SU-DHL-6 (cell line): Measurements from ENCODE around the gene RHOG.

ENCODE experiments used
- H2AFZ ChIP-seq: fragments of 200-600 bp; sonication (generic); 2 replicates; pipeline ENCODE4 v1.6.1; 2014; ENCODE audit warnings: low read depth, mild to moderate bottlenecking, moderate library complexity, mixed read lengths, antibody characterized with exemption, low read length; ENCODE audit not compliant: severe bottlenecking
- H3F3A ChIP-seq: fragments of 200-600 bp; shearing (Covaris generic); 2 replicates; pipeline ENCODE4 v1.6.0; 2016; ENCODE audit warnings: antibody characterized with exemption, mild to moderate bottlenecking; ENCODE audit not compliant: insufficient read depth
- H3K27ac ChIP-seq: fragments of 200-600 bp; sonication (generic); 2 replicates; pipeline ENCODE4 v1.5.1; 2016; ENCODE audit warnings: low read depth, mild to moderate bottlenecking, low read length, moderate library complexity, mixed read lengths
- H3K27me3 ChIP-seq: fragments of 200-600 bp; sonication (generic), shearing (Covaris generic); 2 replicates; pipeline ENCODE4 v1.6.0; 2014; ENCODE audit warnings: mild to moderate bottlenecking, low read length
- H3K36me3 ChIP-seq: fragments of 200-600 bp; sonication (generic); 2 replicates; pipeline ENCODE4 v1.6.1; 2014; ENCODE audit warnings: mild to moderate bottlenecking, low read length, mixed read lengths
- H3K4me2 ChIP-seq: fragments of 300-600, 200-600 bp; shearing (Covaris generic), sonication (generic); 2 replicates; pipeline ENCODE4 v1.6.0; 2014; ENCODE audit warnings: low read length, low read depth, mild to moderate bottlenecking; ENCODE audit not compliant: poor library complexity, severe bottlenecking
- H3K4me3 ChIP-seq: fragments of 200-600 bp; sonication (generic); 2 replicates; pipeline ENCODE4 v1.5.1; 2014; ENCODE audit warnings: antibody characterized with exemption, low read length, mild to moderate bottlenecking, mixed read lengths; ENCODE audit not compliant: insufficient read depth, poor library complexity, severe bottlenecking
- H3K79me2 ChIP-seq: fragments of 200-600 bp; sonication (generic); 2 replicates; pipeline ENCODE4 v1.6.1; 2014; ENCODE audit warnings: mild to moderate bottlenecking, low read length, moderate library complexity; ENCODE audit not compliant: insufficient read depth
- H3K9ac ChIP-seq: fragments of 200-600 bp; sonication (generic); 2 replicates; pipeline ENCODE4 v1.7.0; 2014; ENCODE audit warnings: mild to moderate bottlenecking, low read length
- H3K9me2 ChIP-seq: fragments of 200-600 bp; sonication (generic); replicated peaks from 2 replicates; pipeline ENCODE4 v1.6.1; 2014; ENCODE audit warnings: low read length; ENCODE audit not compliant: insufficient read depth
- H3K9me3 ChIP-seq: fragments of 200-600 bp; sonication (generic); 2 replicates; pipeline ENCODE4 v1.6.1; 2014; ENCODE audit warnings: low read length, mixed read lengths; ENCODE audit not compliant: insufficient read depth
- H4K20me1 ChIP-seq: fragments of 200-600 bp; sonication (generic); 2 replicates; pipeline ENCODE4 v1.6.1; 2014; ENCODE audit warnings: low read depth, mild to moderate bottlenecking, antibody characterized with exemption, low read length, moderate library complexity, mixed read lengths
- EZH2phosphoT487 ChIP-seq: fragments of 200-600 bp; sonication (generic), shearing (Covaris generic); conservative IDR thresholded peaks from 2 replicates; pipeline ENCODE4 v1.6.1; 2018; ENCODE audit warnings: mild to moderate bottlenecking, antibody characterized with exemption, low read length, moderate library complexity, mixed read lengths
- TF ChIP-seq, protein P1 (sequence below): fragments of 200-600 bp; sonication (generic); IDR thresholded peaks from one replicate; pipeline ENCODE4 v1.5.1; 2017; ENCODE audit warnings: antibody characterized with exemption, mild to moderate bottlenecking, low read length, moderate library complexity; ENCODE audit not compliant: insufficient read depth, poor library complexity, severe bottlenecking

RHOG gene

DNA sequence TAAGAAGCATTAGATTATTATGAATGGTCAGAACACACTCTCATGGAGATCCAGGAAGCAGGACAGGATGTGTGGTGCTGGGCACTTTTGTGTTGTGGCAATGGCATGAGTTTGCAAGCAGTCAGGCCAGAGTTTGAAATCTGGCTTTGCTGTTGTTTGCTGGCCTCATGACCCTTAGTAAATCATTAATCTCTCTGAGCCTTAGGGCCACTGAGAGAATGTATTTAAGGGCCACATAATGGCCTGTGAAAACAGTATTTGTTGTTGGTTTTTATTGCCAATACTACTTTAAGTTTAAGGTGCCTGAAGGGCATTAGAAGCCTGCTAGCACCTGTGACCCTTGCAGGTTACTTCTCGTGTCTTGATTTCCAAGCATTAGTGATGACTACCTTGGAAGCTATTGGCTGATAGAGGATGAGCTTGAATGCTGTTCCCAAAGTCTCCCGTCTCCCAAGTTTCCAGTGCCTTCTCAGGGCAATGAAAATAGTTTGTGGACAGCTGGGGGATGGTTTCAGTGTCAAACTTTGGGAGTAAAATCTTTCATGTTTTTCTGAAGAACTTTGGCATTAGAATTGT, 39.3 kb upstream of the RHOG start:
- Histone ChIP-seq H2AFZ (no peak overlapping the region), H3F3A (no peaks in the 10 kb centered on the region), H3K27me3 (no peaks in the 10 kb centered on the region), H4K20me1 (peaks cover 2% of the 10 kb centered on the region; the same call in 1 of the 2 replicates), H3K27ac (no peak overlapping the region), H3K36me3 (no peaks in the 10 kb centered on the region), H3K9ac (no peak overlapping the region), H3K4me2 (no peak overlapping the region), H3K9me2 (no peaks in the 10 kb centered on the region), H3K4me3 (no peak overlapping the region), H3K9me3 (no peaks in the 10 kb centered on the region), H3K79me2 (peaks cover 14% of the 10 kb centered on the region)
- no peak for TF ChIP-seq EZH2phosphoT487
- TF ChIP-seq, protein P1, sequence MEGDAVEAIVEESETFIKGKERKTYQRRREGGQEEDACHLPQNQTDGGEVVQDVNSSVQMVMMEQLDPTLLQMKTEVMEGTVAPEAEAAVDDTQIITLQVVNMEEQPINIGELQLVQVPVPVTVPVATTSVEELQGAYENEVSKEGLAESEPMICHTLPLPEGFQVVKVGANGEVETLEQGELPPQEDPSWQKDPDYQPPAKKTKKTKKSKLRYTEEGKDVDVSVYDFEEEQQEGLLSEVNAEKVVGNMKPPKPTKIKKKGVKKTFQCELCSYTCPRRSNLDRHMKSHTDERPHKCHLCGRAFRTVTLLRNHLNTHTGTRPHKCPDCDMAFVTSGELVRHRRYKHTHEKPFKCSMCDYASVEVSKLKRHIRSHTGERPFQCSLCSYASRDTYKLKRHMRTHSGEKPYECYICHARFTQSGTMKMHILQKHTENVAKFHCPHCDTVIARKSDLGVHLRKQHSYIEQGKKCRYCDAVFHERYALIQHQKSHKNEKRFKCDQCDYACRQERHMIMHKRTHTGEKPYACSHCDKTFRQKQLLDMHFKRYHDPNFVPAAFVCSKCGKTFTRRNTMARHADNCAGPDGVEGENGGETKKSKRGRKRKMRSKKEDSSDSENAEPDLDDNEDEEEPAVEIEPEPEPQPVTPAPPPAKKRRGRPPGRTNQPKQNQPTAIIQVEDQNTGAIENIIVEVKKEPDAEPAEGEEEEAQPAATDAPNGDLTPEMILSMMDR, result no peak

DNA sequence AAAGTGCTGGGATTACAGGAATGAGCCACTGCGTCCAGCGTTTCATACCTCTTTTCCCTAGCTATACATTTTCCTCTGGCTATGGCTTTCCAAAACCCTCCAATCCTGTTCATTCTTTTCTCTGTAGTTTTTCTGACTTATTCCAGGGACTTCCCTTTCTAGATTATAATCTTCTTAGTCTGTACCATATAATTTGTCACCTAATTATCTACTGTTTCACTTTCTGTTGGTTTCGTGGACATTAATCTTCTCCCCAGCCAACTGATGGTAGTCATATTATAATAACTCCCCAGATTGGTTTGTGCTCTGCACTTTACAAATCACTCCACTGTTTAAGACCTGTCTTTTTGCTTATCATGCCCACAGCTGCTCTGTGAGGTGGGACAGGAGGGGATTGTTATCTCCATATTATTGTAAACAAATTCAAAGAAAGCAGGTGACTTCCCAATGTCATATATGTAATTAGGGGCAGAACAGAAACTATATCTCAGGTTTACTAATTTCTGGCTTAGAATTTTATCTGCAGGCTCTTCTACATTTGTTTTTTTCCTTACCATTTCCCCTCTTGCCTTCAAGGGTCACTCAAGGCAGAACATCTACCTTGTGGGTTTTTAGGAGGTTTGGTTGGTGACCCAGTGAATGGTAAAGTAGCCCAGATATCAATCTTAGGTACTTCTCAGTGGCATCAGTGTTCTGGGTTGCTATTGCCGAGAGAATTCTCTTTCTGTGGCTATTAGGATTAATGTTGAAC, 38.6 kb upstream of the RHOG start:
- no peak for TF ChIP-seq EZH2phosphoT487
- TF ChIP-seq, protein P1, result no peak
- no peaks in the 10 kb centered on the region for H3K9me2 ChIP-seq
- no peak overlapping the region for H2AFZ ChIP-seq
- H3K36me3 ChIP-seq, result no peaks in the 10 kb centered on the region
- H3F3A ChIP-seq, result no peaks in the 10 kb centered on the region
- no peak overlapping the region for H3K4me2 ChIP-seq
- H3K79me2 ChIP-seq, result peaks cover 11% of the 10 kb centered on the region
- H3K9ac ChIP-seq, result no peak overlapping the region
- no peaks in the 10 kb centered on the region for H3K9me3 ChIP-seq
- peaks cover 6% of the 10 kb centered on the region; the same call in 1 of the 2 replicates for H4K20me1 ChIP-seq
- H3K4me3 ChIP-seq, result no peak overlapping the region
- no peak overlapping the region for H3K27ac ChIP-seq
- H3K27me3 ChIP-seq, result no peaks in the 10 kb centered on the region

DNA sequence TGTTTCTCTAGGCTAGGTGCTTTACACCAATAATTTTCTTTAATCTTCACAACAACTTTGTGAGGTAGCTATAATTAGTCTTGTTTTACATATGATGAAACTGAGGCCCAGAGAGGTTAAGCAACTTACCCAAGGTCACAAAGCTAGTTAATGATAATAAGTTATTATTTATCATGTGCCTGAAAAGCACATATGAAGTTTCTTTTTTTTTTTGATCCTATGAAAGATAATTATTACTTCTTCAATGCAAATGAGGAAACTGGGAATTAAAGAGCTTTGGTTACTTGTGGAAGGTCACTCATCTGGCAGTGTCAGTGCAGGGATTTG, 37.5 kb upstream of the RHOG start:
- no peak overlapping the region for H3K4me3 ChIP-seq
- H3K4me2 ChIP-seq, result no peak overlapping the region
- peaks cover 11% of the 10 kb centered on the region; the same call in 1 of the 2 replicates for H4K20me1 ChIP-seq
- H2AFZ ChIP-seq, result no peak overlapping the region
- no peaks in the 10 kb centered on the region for H3K27me3 ChIP-seq
- H3K27ac ChIP-seq, result no peak overlapping the region
- H3K9me2 ChIP-seq, result no peaks in the 10 kb centered on the region
- H3K9me3 ChIP-seq, result no peaks in the 10 kb centered on the region
- H3K36me3 ChIP-seq, result no peaks in the 10 kb centered on the region
- peaks cover 3% of the 10 kb centered on the region for H3K79me2 ChIP-seq
- H3K9ac ChIP-seq, result no peak overlapping the region
- no peak for TF ChIP-seq EZH2phosphoT487
- TF ChIP-seq, protein P1, result no peak
- no peaks in the 10 kb centered on the region for H3F3A ChIP-seq
